Mammary epithelial cell (primary cell): ENCODE data around the gene CDKN2D.

Source experiments
- CTCF ChIP-seq, 2 donors: IDR thresholded peaks in 1 of 2; conservative IDR thresholded peaks in 1 of 2; 2 replicates each; pipeline ENCODE4 v1.5.1; 2011 to 2012; ENCODE audit warnings: inconsistent platforms in 2 of 2, low read length in 2 of 2, mild to moderate bottlenecking in 2 of 2, control low read depth in 1 of 2, low read depth in 1 of 2; ENCODE audit not compliant: insufficient read depth in 1 of 2; ENCODE audit errors: extremely low read depth in 1 of 2
- EZH2 ChIP-seq: IDR thresholded peaks from 2 replicates; pipeline ENCODE4 v1.6.1; 2012; ENCODE audit warnings: low read length, inconsistent platforms, borderline replicate concordance

- TF ChIP-seq CTCF (conservative IDR thresholded peaks at IDR 0.05 in 1 of 2, IDR thresholded peaks at IDR 0.05 in 1 of 2; ENCODE audit: extremely low read depth in 1 of 2, insufficient read depth in 1 of 2, low read depth in 1 of 2, low read length in 2 of 2), result no peak
- TF ChIP-seq EZH2, result no peak
Observed at GRCh38 chr19:10544753-10545251, 24.0 kb downstream of the CDKN2D start.
